Bronchial epithelial cell (primary cell): Measurements from ENCODE around the gene ZNF558. TPM values are rescaled to one million over a fixed set of nuclear protein-coding genes. Genes with fewer than 3 reads are reported as not detected.
"Not testable (repeated sequence)": the region's sequence is repeated elsewhere in the genome, so short reads cannot be mapped to it uniquely, and the experiment has no call there.

Source experiments
- DNase-seq: peaks from one replicate; pipeline ENCODE4 v3.0.0-alpha.2; 2010; ENCODE audit warnings: low read depth
- FAIRE-seq: peaks from 2 replicates; lab custom pipeline; 2011; peaks lifted over from hg19 to GRCh38; lab: Jason Lieb, UNC
- H3K27me3 ChIP-seq: 2 replicates; pipeline ENCODE4 v1.5.1; 2011; ENCODE audit warnings: low read length; ENCODE audit not compliant: control insufficient read depth, insufficient read depth
- H3K36me3 ChIP-seq: 2 replicates; pipeline ENCODE4 v1.5.1; 2011; ENCODE audit warnings: low read length; ENCODE audit not compliant: control insufficient read depth, insufficient read depth
- H3K4me3 ChIP-seq: 2 replicates; pipeline ENCODE4 v1.5.1; 2011; ENCODE audit warnings: mild to moderate bottlenecking, low read depth, low read length, control low read depth
- CTCF ChIP-seq: IDR thresholded peaks from 2 replicates; pipeline ENCODE4 v1.5.1; 2011; ENCODE audit warnings: mild to moderate bottlenecking, moderate library complexity, low read length, control low read depth, inconsistent platforms; ENCODE audit not compliant: insufficient read depth, severe bottlenecking
- total RNA-seq: library from RNA; depleted of rRNA; stranded (reverse); fragments of >200 nt; gene quantifications from 2 replicates; pipeline ENCODE4 v1.2.1, GENCODE V29; 2014

Gene ZNF558
- total RNA-seq, 1 donor from 2014 or later: 40.3 TPM

GRCh38 chr19:8794823-8795222 is 37.3 kb downstream of the ZNF558 start:
- no peak overlapping the region for H3K4me3 ChIP-seq
- FAIRE-seq (no peak), DNase-seq (no peak)
- H3K36me3 ChIP-seq: no peaks in the 10 kb centered on the region
- no peak for TF ChIP-seq CTCF
- H3K27me3 ChIP-seq: no peaks in the 10 kb centered on the region

- not testable (repeated sequence) for H3K36me3 ChIP-seq, FAIRE-seq, H3K27me3 ChIP-seq, H3K4me3 ChIP-seq, DNase-seq
These were observed 58.5 kb downstream of the ZNF558 start for GRCh38 chr19:8773587-8773986.

DNA sequence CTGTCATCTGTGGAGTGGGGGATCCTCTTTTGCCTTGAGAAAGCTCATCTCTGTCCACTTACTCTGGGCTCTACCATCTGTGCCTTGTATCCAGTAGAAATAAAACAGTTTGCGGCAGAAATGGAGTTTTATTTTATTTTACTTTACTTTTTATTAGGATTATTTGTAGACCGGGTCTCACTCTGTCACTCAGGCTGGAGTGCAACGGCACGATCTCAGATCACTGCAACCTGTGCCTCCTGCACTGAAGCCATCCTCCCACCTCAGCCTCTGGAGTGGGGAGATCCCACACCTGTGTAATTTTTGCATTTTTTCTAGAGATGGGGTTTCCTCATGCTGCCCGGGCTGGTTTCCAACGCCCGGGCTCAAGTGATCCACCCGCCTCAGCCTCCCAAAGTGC is 62.8 kb downstream of the ZNF558 start:
- DNase-seq, FAIRE-seq, H3K27me3 ChIP-seq, H3K4me3 ChIP-seq, H3K36me3 ChIP-seq: not testable (repeated sequence)

DNA sequence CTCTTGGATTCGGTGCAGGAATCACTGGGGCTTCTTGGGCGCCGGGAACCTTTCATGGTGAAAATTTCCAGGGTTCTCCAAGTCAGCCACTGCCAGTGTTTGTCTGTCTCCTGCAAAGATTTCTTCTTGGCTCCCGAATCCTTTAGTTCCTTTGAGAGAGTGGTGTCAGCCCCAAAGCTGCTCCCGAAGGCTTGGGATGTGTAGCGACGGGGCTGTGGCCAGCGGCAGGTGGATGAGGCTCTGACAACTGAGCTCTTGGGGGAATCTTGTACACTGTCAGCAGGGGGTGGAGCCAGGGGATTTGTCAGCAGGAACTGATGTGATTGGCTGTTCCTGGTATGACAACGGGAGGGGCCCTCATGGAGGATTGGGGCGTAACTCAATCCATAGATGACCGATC is 64.8 kb downstream of the ZNF558 start:
- not testable (repeated sequence) for FAIRE-seq, H3K27me3 ChIP-seq, H3K4me3 ChIP-seq, DNase-seq, H3K36me3 ChIP-seq

Other genes with a start within 250 kb of the ZNF558 start
- gene ADAMTS10, start 221.6 kb downstream of the ZNF558 start, total RNA-seq: not detected in 2 replicates
- not detected in 2 replicates for gene NFILZ, start 201.7 kb downstream of the ZNF558 start, total RNA-seq
- gene ACTL9, start 133.5 kb downstream of the ZNF558 start, total RNA-seq: not detected in 2 replicates
- gene OR2Z1, start 110.7 kb downstream of the ZNF558 start, total RNA-seq: not detected in 2 replicates
- not detected in 2 replicates for gene MBD3L1, start 73 bp upstream of the ZNF558 start, total RNA-seq
- 0.26 TPM in 2 replicates for gene MUC16, start 178.1 kb upstream of the ZNF558 start, total RNA-seq